Sigmoid colon (tissue), 4 donors: Measurements from ENCODE around the gene SOX10.

Experiments
- EP300 ChIP-seq, 4 donors: sonication (generic); formaldehyde crosslinking; IDR thresholded peaks; one replicate each; pipeline ENCODE4 v1.6.1; 2017; ENCODE audit warnings: antibody characterized with exemption in 4 of 4
- POLR2A ChIP-seq, 2 donors: fragments of 450-650 bp; IDR thresholded peaks; one replicate each; pipeline ENCODE4 v1.6.1; 2016; ENCODE audit warnings: antibody characterized with exemption in 2 of 2, mild to moderate bottlenecking in 2 of 2, moderate library complexity in 2 of 2
- TF ChIP-seq, protein P1 (sequence below), 4 experiments: fragments of 450-650 bp in 3 of 4; fragments of 200-600 bp in 1 of 4; IDR thresholded peaks; one replicate each; pipeline ENCODE4 v1.5.1; 2016 to 2019; ENCODE audit warnings: antibody characterized with exemption in 4 of 4, mild to moderate bottlenecking in 3 of 4, moderate library complexity in 2 of 4

DNA sequence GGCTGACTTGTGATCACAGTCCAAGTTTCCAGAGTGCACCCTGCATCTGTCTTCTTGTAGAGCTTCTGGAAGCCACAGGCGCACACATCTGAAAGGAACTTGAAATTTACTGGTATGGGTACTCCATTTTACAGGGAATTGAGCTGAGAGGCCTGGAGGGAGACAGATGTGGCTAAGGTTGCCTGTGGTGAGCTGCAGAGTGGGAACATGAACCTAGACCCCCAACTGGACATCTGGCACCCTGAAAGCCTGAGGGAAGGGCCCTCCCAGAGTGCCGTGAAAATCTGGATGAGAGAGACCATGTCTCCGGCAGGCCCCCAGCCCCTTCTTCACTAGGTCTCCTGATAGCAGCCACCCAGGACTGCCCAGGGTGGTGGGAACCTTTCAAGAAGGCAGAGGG, 22.6 kb upstream of the SOX10 start:
- TF ChIP-seq EP300 (IDR thresholded peaks at IDR 0.05) (no peak), POLR2A (IDR thresholded peaks at IDR 0.05) (no peak)
- TF ChIP-seq, protein P1, sequence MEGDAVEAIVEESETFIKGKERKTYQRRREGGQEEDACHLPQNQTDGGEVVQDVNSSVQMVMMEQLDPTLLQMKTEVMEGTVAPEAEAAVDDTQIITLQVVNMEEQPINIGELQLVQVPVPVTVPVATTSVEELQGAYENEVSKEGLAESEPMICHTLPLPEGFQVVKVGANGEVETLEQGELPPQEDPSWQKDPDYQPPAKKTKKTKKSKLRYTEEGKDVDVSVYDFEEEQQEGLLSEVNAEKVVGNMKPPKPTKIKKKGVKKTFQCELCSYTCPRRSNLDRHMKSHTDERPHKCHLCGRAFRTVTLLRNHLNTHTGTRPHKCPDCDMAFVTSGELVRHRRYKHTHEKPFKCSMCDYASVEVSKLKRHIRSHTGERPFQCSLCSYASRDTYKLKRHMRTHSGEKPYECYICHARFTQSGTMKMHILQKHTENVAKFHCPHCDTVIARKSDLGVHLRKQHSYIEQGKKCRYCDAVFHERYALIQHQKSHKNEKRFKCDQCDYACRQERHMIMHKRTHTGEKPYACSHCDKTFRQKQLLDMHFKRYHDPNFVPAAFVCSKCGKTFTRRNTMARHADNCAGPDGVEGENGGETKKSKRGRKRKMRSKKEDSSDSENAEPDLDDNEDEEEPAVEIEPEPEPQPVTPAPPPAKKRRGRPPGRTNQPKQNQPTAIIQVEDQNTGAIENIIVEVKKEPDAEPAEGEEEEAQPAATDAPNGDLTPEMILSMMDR (IDR thresholded peaks at IDR 0.05): no peak
